H54 (cell line): ENCODE data around the gene CCDC92B.
"Not testable (repeated sequence)": the region's sequence is repeated elsewhere in the genome, so short reads cannot be mapped to it uniquely, and the experiment has no call there.

Experiments used
- DNase-seq: peaks from one replicate; pipeline ENCODE4 v3.0.0; 2011; ENCODE audit warnings: low spot score, mixed read lengths; ENCODE audit not compliant: insufficient read length
- FAIRE-seq: peaks from 3 replicates; lab custom pipeline; 2011; peaks lifted over from hg19 to GRCh38; lab: Jason Lieb, UNC
- POLR2A ChIP-seq: IDR thresholded peaks from 2 replicates; pipeline ENCODE4 v1.6.1; 2011; ENCODE audit warnings: low read depth, mild to moderate bottlenecking, low read length

The CCDC92B gene

GRCh38 chr17:2784864-2785263, 35.4 kb upstream of the CCDC92B start:
- FAIRE-seq = no peak
- no peak for DNase-seq
- TF ChIP-seq POLR2A = no peak

- no peak for DNase-seq
- TF ChIP-seq POLR2A = no peak
- no peak for FAIRE-seq
These were observed 34.0 kb upstream of the CCDC92B start for GRCh38 chr17:2783310-2784030.

- TF ChIP-seq POLR2A = no peak
- DNase-seq (peak; percentile 60), FAIRE-seq (no peak)
These were observed 32.6 kb upstream of the CCDC92B start for GRCh38 chr17:2782055-2782454.

GRCh38 chr17:2781598-2781997, 32.1 kb upstream of the CCDC92B start:
- not testable (repeated sequence) for FAIRE-seq, DNase-seq

GRCh38 chr17:2780931-2781454, 31.5 kb upstream of the CCDC92B start:
- TF ChIP-seq POLR2A = no peak
- DNase-seq = no peak
- FAIRE-seq = no peak

- TF ChIP-seq POLR2A = no peak
- no peak for DNase-seq
- no peak for FAIRE-seq
These were observed 30.8 kb upstream of the CCDC92B start for GRCh38 chr17:2780256-2780655.

- TF ChIP-seq POLR2A = no peak
- no peak for DNase-seq
- no peak for FAIRE-seq
These were observed 30.1 kb upstream of the CCDC92B start for GRCh38 chr17:2779545-2779944.

- no peak for DNase-seq
- TF ChIP-seq POLR2A = no peak
- FAIRE-seq = no peak
These were observed 29.0 kb upstream of the CCDC92B start for GRCh38 chr17:2778489-2778888.

GRCh38 chr17:2777242-2777867, 27.9 kb upstream of the CCDC92B start:
- DNase-seq (no peak), FAIRE-seq (no peak)
- TF ChIP-seq POLR2A = no peak

- DNase-seq (no peak), FAIRE-seq (no peak)
- no peak for TF ChIP-seq POLR2A
These were observed 27.3 kb upstream of the CCDC92B start for GRCh38 chr17:2776589-2777241.

GRCh38 chr17:2775206-2775605, 25.8 kb upstream of the CCDC92B start:
- no peak for TF ChIP-seq POLR2A
- no peak for DNase-seq
- FAIRE-seq = no peak

- DNase-seq = no peak
- no peak for FAIRE-seq
- TF ChIP-seq POLR2A = no peak
These were observed 20.7 kb upstream of the CCDC92B start for GRCh38 chr17:2770129-2770528.

GRCh38 chr17:2758870-2759269, 9.4 kb upstream of the CCDC92B start:
- no peak for FAIRE-seq
- TF ChIP-seq POLR2A = no peak

More at GRCh38 chr17:2758870-2759269, 9.4 kb upstream of the CCDC92B start:
- no peak for DNase-seq
